Endodermal cell (in vitro differentiated cells): Measurements from ENCODE around the gene STAT1. TPM values are rescaled to one million over a fixed set of nuclear protein-coding genes. Genes with fewer than 3 reads are reported as not detected.

Source experiments
- DNase-seq: peaks from one replicate; pipeline ENCODE4 v3.0.0-alpha.2; 2017
- H3K27ac ChIP-seq: 2 replicates; pipeline ENCODE4 v1.5.1; 2013; ENCODE audit warnings: mild to moderate bottlenecking, low read depth, low read length, moderate library complexity
- H3K27me3 ChIP-seq: 2 replicates; pipeline ENCODE4 v1.6.1; 2013; ENCODE audit warnings: mild to moderate bottlenecking, low read length, moderate library complexity; ENCODE audit not compliant: insufficient read depth, control insufficient read depth, poor library complexity, severe bottlenecking
- H3K36me3 ChIP-seq: 2 replicates; pipeline ENCODE4 v1.7.0; 2013; ENCODE audit warnings: mild to moderate bottlenecking, low read length, moderate library complexity; ENCODE audit not compliant: control insufficient read depth, insufficient read depth
- H3K4me1 ChIP-seq: one replicate; pipeline ENCODE4 v1.7.0; 2013; ENCODE audit warnings: low read length; ENCODE audit not compliant: control insufficient read depth, insufficient read depth
- H3K4me3 ChIP-seq: 2 replicates; pipeline ENCODE4 v1.5.1; 2013; ENCODE audit warnings: mild to moderate bottlenecking, low read length, moderate library complexity
- H3K9ac ChIP-seq: 2 replicates; pipeline ENCODE4 v1.6.1; 2013; ENCODE audit warnings: mild to moderate bottlenecking, low read length, moderate library complexity; ENCODE audit not compliant: poor library complexity, severe bottlenecking; ENCODE audit errors: extremely low read depth
- H3K9me3 ChIP-seq: 2 replicates; pipeline ENCODE4 v1.6.1; 2013; ENCODE audit warnings: mild to moderate bottlenecking, low read length, moderate library complexity; ENCODE audit not compliant: control insufficient read depth
- H3K27ac Mint-ChIP-seq: 2 replicates; pipeline ENCODE4 v1.8.0; 2020; ENCODE audit warnings: mixed read lengths
- H3K27me3 Mint-ChIP-seq: 2 replicates; pipeline ENCODE4 v1.8.0; 2021; ENCODE audit warnings: mild to moderate bottlenecking, mixed read lengths; ENCODE audit not compliant: insufficient read depth
- H3K36me3 Mint-ChIP-seq: 2 replicates; pipeline ENCODE4 v1.8.0; 2020; ENCODE audit warnings: low read depth, mixed read lengths
- H3K4me1 Mint-ChIP-seq: 2 replicates; pipeline ENCODE4 v1.8.0; 2020; ENCODE audit warnings: mixed read lengths
- H3K4me3 Mint-ChIP-seq: 2 replicates; pipeline ENCODE4 v1.8.0; 2020; ENCODE audit warnings: mild to moderate bottlenecking, moderate library complexity, mixed read lengths
- H3K9me3 Mint-ChIP-seq: 2 replicates; pipeline ENCODE4 v1.8.0; 2020; ENCODE audit warnings: mild to moderate bottlenecking, mixed read lengths
- CTCF ChIP-seq: fragments of 200-600 bp; sonication (generic); conservative IDR thresholded peaks from 2 replicates; pipeline ENCODE4 v1.5.0; 2021; ENCODE audit warnings: antibody characterized with exemption, mild to moderate bottlenecking
- WGBS, 2 experiments: methylation state at CpG; one replicate each; pipeline versions ENCODE4 v1.1.5 to v1.1.7; 2013; ENCODE audit warnings: missing lambda C conversion rate in 2 of 2, mixed read lengths in 1 of 2; ENCODE audit not compliant: insufficient coverage in 1 of 2, insufficient read length in 1 of 2; 5-methylcytosine and 5-hydroxymethylcytosine counted together
- total RNA-seq, 2 donors: library from RNA; stranded (reverse); fragmentation: NEBNext Ultra II Directional in 1 of 2; extraction: Animal tissue kit (Norgen Biotek cat#: 25700) in 1 of 2; gene quantifications; 2 replicates in 1 of 2; 3 replicates in 1 of 2; pipeline ENCODE4 v1.2.1, GENCODE V29; 2021

STAT1 gene
- total RNA-seq, 2 donors from 2014 or later: 48.3 to 74.4 TPM

DNA sequence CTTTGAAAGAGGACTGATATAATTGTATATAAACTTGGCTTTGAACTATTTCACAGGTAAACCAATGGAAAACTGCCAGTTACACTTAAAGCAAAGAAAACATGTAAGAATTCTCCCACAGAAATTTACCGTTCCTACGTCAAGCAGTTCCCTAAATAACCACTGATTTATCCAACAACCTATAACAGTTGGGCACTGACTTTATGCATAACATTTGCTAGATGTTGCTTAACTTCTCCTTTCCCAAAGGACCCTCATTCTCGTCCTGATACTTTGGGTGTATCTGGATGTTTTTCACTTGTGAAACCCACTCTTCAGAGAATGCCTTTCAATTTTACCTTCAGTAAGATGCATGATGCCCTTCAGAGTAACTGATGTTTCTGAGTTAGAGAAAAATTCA is 43.8 kb downstream of the STAT1 start:
- Histone ChIP-seq H3K4me3 (no peak overlapping the region), H3K36me3 (peaks cover 92% of the 10 kb centered on the region), H3K27me3 (no peaks in the 10 kb centered on the region), H3K9me3 (peaks cover 14% of the 10 kb centered on the region), H3K27ac (no peak overlapping the region), H3K9ac (no peak overlapping the region), H3K4me1 (no peaks in the 10 kb centered on the region)
- Mint-ChIP-seq H3K4me3 (no peak overlapping the region), H3K36me3 (peaks cover 62% of the 10 kb centered on the region), H3K9me3 (no peaks in the 10 kb centered on the region), H3K27me3 (no peaks in the 10 kb centered on the region), H3K4me1 (no peaks in the 10 kb centered on the region), H3K27ac (no peak overlapping the region)
- 91 to 100% methylated on average over 2 to 3 of the region's 3 CpGs for WGBS, 2 experiments
- DNase-seq: no peak
- TF ChIP-seq CTCF: no peak

DNA sequence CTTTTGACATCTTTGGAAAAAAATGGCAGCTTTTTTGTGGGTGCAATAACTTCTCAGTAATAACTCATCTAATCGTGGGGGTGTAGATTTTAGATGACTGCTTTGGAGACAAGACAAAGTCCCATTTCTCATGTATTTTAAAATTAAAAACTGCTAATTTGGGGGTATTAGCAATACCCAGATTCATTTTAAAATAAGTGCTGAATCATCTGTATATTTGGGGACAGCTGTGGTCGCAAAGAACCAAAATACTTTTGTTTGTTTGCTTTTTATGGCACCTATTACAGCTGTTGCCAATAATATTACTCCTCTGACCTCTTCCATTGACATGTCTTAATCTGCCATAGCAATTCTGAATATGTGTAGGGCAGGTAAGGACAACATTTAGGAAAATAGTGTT is 45.4 kb downstream of the STAT1 start:
- Histone ChIP-seq H3K36me3 (peaks cover 92% of the 10 kb centered on the region), H3K27ac (no peak overlapping the region), H3K27me3 (no peaks in the 10 kb centered on the region), H3K9me3 (peaks cover 14% of the 10 kb centered on the region), H3K4me1 (no peaks in the 10 kb centered on the region), H3K4me3 (no peak overlapping the region), H3K9ac (no peak overlapping the region)
- Mint-ChIP-seq H3K4me3 (no peak overlapping the region), H3K9me3 (no peaks in the 10 kb centered on the region), H3K36me3 (peaks cover 53% of the 10 kb centered on the region), H3K27ac (no peak overlapping the region), H3K27me3 (no peaks in the 10 kb centered on the region), H3K4me1 (no peaks in the 10 kb centered on the region)
- DNase-seq: no peak
- 92 to 100% methylated on average over 1 to 2 of the region's 2 CpGs for WGBS, 2 experiments
- TF ChIP-seq CTCF: no peak

DNA sequence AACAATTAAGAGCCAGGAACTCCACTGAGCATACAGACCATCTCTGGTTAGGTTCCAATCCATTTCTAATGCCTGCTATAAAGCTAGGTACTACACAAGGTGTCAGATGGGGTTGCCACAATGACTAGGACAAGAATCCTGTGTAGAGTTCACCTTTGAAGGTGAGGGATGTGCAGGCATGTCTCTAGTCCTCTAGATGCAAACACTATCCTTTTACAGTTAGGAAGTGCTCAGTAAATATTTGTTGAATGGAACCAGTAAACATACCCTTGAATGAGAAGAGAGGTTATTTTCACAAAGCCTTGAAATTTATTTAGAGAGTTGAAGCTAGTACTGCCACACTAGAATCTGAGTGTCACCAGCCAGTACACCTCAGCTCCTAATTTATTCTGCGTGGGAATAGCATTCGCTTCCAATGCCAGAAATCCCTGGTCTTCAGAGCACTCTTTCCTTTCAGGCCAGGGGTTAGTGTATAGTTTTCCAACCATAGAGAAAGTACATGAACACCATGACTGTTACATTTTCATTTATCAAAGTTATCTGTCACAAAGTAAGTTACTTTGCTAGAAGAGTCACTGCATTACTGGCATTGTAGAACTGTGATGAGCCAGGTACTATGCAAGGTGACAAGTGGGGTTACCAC is 48.3 kb downstream of the STAT1 start:
- H3K36me3 Mint-ChIP-seq: peaks cover 31% of the 10 kb centered on the region
- Histone ChIP-seq H3K27me3 (no peaks in the 10 kb centered on the region), H3K9me3 (no peaks in the 10 kb centered on the region), H3K4me1 (no peaks in the 10 kb centered on the region), H3K4me3 (no peak overlapping the region), H3K27ac (no peak overlapping the region), H3K9ac (no peak overlapping the region), H3K36me3 (peaks cover 80% of the 10 kb centered on the region)
- no peaks in the 10 kb centered on the region for H3K9me3 Mint-ChIP-seq
- H3K4me1 Mint-ChIP-seq: no peaks in the 10 kb centered on the region
- H3K27me3 Mint-ChIP-seq: no peaks in the 10 kb centered on the region
- no peak overlapping the region for H3K4me3 Mint-ChIP-seq
- no peak overlapping the region for H3K27ac Mint-ChIP-seq
- TF ChIP-seq CTCF: no peak
- DNase-seq: no peak
- WGBS, 2 experiments: 90 to 93% methylated on average over 2 of the region's 2 CpGs
